ENCODE measurements around the gene CNTNAP2. TPM values are rescaled to one million over a fixed set of nuclear protein-coding genes. Genes with fewer than 3 reads are reported as not detected.
A peak's percentile ranks its signal among the peaks of the same experiment; 100 is the strongest.

Gene CNTNAP2
- total RNA-seq, 1 experiment from 2014 or later = 64.5 TPM

DNA sequence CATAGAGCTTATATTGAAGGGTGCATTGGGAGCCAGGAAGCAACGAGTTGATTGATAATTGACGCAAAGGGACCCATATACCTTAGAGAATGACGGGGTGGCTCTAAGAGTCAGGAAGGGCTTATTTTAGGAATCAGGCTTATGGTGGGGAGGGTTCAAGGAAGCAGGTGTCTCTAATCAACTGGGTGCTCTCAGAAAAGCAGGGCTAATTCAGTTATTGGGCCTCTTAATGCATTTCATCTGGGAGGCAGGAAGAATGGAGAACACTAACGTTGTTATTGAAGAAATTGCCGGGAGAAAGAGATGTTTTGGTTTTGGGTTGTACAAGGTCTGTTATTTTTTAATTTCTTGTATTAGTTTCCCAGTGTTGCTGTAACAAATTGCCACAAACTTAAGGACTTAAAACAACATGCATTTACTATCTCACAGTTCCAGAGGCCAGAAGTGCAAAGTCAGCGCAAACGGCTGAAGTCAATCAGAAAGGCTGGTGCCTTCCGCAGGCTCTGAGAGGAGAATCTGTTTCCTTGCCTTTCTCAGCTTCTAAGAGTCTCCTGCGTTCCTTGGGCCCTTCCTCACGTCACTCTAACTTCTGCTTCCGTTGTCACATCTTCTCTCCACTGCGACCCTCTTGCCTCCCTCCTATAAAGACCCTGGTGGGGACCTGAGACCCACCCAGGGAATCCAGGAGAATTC, 2145.5 kb downstream of the CNTNAP2 start:
- TF ChIP-seq, protein P1, sequence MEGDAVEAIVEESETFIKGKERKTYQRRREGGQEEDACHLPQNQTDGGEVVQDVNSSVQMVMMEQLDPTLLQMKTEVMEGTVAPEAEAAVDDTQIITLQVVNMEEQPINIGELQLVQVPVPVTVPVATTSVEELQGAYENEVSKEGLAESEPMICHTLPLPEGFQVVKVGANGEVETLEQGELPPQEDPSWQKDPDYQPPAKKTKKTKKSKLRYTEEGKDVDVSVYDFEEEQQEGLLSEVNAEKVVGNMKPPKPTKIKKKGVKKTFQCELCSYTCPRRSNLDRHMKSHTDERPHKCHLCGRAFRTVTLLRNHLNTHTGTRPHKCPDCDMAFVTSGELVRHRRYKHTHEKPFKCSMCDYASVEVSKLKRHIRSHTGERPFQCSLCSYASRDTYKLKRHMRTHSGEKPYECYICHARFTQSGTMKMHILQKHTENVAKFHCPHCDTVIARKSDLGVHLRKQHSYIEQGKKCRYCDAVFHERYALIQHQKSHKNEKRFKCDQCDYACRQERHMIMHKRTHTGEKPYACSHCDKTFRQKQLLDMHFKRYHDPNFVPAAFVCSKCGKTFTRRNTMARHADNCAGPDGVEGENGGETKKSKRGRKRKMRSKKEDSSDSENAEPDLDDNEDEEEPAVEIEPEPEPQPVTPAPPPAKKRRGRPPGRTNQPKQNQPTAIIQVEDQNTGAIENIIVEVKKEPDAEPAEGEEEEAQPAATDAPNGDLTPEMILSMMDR (conservative IDR thresholded peaks at IDR 0.05) = no peak
- H3K27me3 Mint-ChIP-seq (ENCODE audit: low read depth) = peaks cover 21% of the 10 kb centered on the region
- H4K91ac ChIP-seq (ENCODE audit: insufficient read length, low read depth, low read length) = no peak overlapping the region
- peaks cover 16 to 21% of the 10 kb centered on the region in 2 experiments for H3K4me1 Mint-ChIP-seq
- H2AFZ ChIP-seq (ENCODE audit: low read length) = no peak overlapping the region
- H4K20me1 ChIP-seq (ENCODE audit: control insufficient read depth, insufficient read depth, insufficient read length) = no peaks in the 10 kb centered on the region
- DNase-seq = no peak
- H4K5ac ChIP-seq (ENCODE audit: insufficient read length, low read depth, low read length) = no peak overlapping the region
- no peak overlapping the region for H3T11ph ChIP-seq (ENCODE audit: low read length)
- no peaks in the 10 kb centered on the region for H3K79me2 ChIP-seq (ENCODE audit: insufficient read depth, low read length)
- no peaks in the 10 kb centered on the region for H3K79me1 ChIP-seq (ENCODE audit: insufficient read depth, low read depth, low read length, poor library complexity, severe bottlenecking)
- H2BK20ac ChIP-seq (ENCODE audit: low read depth, low read length, poor library complexity, severe bottlenecking) = no peak overlapping the region
- H2BK5ac ChIP-seq (ENCODE audit: insufficient read length, low read length) = no peak overlapping the region
- H2AK5ac ChIP-seq (ENCODE audit: insufficient read length, low read length) = no peak overlapping the region
- H3K27ac Mint-ChIP-seq = no peak overlapping the region
- H3K4me3 Mint-ChIP-seq = peak overlapping the region in 1 of 2 experiments; percentile 32; a peak in 1 of 5 replicates
- H3K14ac ChIP-seq (ENCODE audit: insufficient read depth, low read length) = no peak overlapping the region
- H2BK12ac ChIP-seq (ENCODE audit: insufficient read length, low read depth, low read length) = no peak overlapping the region
- no peak overlapping the region for H3K56ac ChIP-seq (ENCODE audit: insufficient read length, low read depth, low read length)
- H3K4me2 ChIP-seq (ENCODE audit: insufficient read depth, insufficient read length, low read length) = peak overlapping the region; percentile 35
- H3K9me3 Mint-ChIP-seq = no peaks in the 10 kb centered on the region; a peak in 1 of 5 replicates
- H3K27ac ChIP-seq (ENCODE audit: insufficient read length, low read depth, low read length) = no peak overlapping the region
- H3K23me2 ChIP-seq (ENCODE audit: insufficient read length, low read depth, low read length, poor library complexity, severe bottlenecking) = no peaks in the 10 kb centered on the region
- no peak overlapping the region for H2BK15ac ChIP-seq (ENCODE audit: low read depth, low read length)
- no CpG with 5 or more reads among the region's 12 CpGs for WGBS (ENCODE audit: extremely low coverage, insufficient read length, low lambda C conversion rate)
- no peak overlapping the region for H3K9ac ChIP-seq (ENCODE audit: extremely low read depth, insufficient read length, low read length)
- H3K36me3 Mint-ChIP-seq (ENCODE audit: insufficient read depth in 1 of 3, low read depth in 3 of 3) = no peaks in the 10 kb centered on the region
- H3K18ac ChIP-seq (ENCODE audit: insufficient read length, low read depth, low read length) = no peak overlapping the region
- H3K4ac ChIP-seq (ENCODE audit: low read depth, low read length) = no peak overlapping the region
- H3K9me3 ChIP-seq (ENCODE audit: control insufficient read depth, low read depth, low read length) = no peaks in the 10 kb centered on the region
- no peak overlapping the region for H2BK120ac ChIP-seq (ENCODE audit: low read depth, low read length, poor library complexity, severe bottlenecking)
- no peaks in the 10 kb centered on the region for H3K27me3 ChIP-seq (ENCODE audit: insufficient read depth, low read length)
- H3K4me1 ChIP-seq (ENCODE audit: insufficient read depth, low read length) = no peaks in the 10 kb centered on the region; the same call in 1 of the 2 replicates
- H4K8ac ChIP-seq (replicated peaks; ENCODE audit: insufficient read length, low read depth, low read length) = no peak overlapping the region
- no peak overlapping the region for H3K23ac ChIP-seq (ENCODE audit: insufficient read length, low read depth, low read length)
